Choroid plexus epithelial cell (primary cell): Measurements from ENCODE around the gene CD1B.
A peak's percentile ranks its signal among the peaks of the same experiment; 100 is the strongest.

Source experiments
- DNase-seq: peaks from one replicate; pipeline ENCODE4 v3.0.0-alpha.2; 2010; ENCODE audit warnings: low read depth
- H3K4me3 ChIP-seq: 2 replicates; pipeline ENCODE4 v1.5.1; 2011; ENCODE audit warnings: low read depth, mild to moderate bottlenecking, control low read depth, low read length, moderate library complexity
- TF ChIP-seq, protein P1 (sequence below): conservative IDR thresholded peaks from 2 replicates; pipeline ENCODE4 v1.5.1; 2011; ENCODE audit warnings: low read depth, mild to moderate bottlenecking, control low read depth, inconsistent platforms, low read length, moderate library complexity

CD1B gene

GRCh38 chr1:158334526-158335212 lies 3.3 kb upstream of the CD1B start:
- DNase-seq: no peak
- no peak overlapping the region for H3K4me3 ChIP-seq
- TF ChIP-seq, protein P1, sequence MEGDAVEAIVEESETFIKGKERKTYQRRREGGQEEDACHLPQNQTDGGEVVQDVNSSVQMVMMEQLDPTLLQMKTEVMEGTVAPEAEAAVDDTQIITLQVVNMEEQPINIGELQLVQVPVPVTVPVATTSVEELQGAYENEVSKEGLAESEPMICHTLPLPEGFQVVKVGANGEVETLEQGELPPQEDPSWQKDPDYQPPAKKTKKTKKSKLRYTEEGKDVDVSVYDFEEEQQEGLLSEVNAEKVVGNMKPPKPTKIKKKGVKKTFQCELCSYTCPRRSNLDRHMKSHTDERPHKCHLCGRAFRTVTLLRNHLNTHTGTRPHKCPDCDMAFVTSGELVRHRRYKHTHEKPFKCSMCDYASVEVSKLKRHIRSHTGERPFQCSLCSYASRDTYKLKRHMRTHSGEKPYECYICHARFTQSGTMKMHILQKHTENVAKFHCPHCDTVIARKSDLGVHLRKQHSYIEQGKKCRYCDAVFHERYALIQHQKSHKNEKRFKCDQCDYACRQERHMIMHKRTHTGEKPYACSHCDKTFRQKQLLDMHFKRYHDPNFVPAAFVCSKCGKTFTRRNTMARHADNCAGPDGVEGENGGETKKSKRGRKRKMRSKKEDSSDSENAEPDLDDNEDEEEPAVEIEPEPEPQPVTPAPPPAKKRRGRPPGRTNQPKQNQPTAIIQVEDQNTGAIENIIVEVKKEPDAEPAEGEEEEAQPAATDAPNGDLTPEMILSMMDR: no peak

DNA sequence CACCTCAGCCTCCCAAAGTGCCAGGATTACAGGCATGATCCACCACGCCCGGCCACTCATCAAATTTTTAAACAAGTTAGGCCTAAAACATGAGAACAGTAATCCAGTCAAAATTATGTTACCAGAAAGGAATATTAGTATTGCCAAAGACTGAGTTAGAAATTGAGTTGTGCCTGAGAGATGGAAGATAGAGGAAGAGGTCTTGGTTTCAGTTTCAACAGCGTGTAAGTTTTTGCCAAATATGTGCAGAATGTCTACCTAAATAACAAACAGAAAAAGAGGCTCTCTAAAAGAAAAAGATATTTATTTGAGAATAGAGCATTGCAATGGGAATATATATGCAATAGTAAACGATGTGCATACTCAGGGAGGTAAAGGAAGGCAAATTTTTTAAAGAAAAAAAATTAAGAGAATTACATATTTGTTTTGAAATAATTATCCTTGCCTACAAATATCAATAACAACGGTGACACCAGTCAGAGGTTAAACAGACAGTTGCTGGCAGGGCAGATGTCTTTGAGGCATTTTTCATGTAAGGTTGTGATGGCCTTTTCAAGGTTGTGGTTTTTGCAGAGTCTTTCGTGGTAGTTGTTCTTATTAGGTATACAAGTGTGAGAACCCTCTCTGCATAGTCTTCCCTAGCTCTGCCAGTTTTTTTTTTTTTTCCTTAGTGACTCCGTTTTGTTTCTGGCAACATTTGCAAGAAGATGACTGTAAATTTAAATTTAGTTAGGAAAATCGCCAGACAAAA lies 2.2 kb upstream of the CD1B start:
- TF ChIP-seq, protein P1: no peak
- DNase-seq: no peak
- H3K4me3 ChIP-seq: no peak overlapping the region

DNA sequence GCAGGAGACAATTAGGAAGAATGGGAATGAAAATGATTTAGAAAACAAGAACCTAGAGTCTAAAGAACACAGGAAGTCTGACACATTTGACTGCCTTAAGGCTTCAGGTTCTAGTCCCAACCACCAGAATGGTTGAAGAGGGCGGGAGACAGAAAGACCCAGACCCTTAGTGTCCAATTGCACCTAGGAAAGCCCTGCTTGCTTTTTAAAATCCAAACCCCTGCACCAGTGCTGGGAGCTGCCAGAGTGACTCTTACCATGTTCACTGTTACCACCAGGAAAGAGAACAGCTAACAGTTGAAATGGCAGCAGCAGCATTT lies 265 bp downstream of the CD1B start:
- no peak for DNase-seq
- TF ChIP-seq, protein P1: no peak
- no peak overlapping the region for H3K4me3 ChIP-seq

DNA sequence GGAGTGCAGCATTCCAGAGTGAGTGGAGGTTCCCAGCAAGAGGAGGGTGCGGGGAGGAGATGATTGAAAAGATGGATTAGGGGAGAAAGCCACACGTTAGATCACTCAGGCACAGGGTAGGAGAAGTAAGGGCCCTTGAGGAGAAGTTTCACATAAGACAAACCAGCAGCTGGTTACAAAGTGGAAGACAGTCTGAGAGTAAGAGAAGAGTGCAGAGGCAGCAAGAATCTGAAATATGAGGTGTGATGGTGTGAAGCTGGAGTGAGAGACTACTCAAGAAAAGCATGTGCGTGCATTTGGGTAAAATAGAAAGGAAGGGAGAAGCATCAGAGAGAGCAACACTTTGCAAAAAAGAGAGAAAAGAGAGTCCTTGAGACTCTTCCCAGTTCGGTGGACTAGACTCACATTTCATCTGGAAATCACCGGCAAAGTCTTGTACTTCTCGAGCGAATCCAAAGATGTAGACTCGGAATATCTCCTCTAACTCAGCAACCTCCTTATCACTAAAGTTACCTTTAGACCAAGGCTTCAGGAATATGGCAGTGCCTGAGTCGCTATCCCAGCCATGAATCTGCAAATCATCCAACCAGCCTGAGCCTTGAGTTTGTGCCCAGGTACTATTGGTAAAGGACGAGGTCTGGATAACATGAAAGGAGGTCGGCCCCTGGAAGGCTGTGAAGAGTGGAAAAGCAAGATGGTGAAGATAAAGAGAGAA lies 783 bp downstream of the CD1B start:
- DNase-seq: no peak
- H3K4me3 ChIP-seq: no peak overlapping the region
- TF ChIP-seq, protein P1: no peak

- DNase-seq: peak; percentile 1
- TF ChIP-seq, protein P1: peak; percentile 7
Measured at GRCh38 chr1:158329733-158330132, 1.6 kb downstream of the CD1B start.

DNA sequence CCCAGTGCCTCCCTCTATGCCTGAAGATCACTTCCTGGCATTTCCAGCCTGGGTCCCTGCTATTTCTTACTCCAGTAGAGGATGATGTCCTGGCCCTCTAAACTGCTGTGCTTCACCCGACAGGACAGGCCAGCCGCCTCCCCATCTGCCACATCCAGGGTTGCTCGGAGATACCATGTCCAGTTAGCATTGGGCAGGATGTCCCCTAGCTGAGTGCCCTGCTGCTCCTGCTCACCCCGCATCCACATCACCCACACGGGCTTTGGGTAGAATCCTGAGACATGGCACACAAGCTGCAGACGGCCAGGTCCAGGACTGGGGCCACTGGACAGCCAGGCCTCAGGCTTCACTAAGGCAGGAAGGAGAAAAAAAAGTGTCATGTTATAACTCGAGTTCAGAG lies 2.0 kb downstream of the CD1B start:
- no peak for DNase-seq
- H3K4me3 ChIP-seq: no peak overlapping the region
- TF ChIP-seq, protein P1: no peak

More at GRCh38 chr1:158329733-158330132, 1.6 kb downstream of the CD1B start:
- H3K4me3 ChIP-seq: no peak overlapping the region

DNA sequence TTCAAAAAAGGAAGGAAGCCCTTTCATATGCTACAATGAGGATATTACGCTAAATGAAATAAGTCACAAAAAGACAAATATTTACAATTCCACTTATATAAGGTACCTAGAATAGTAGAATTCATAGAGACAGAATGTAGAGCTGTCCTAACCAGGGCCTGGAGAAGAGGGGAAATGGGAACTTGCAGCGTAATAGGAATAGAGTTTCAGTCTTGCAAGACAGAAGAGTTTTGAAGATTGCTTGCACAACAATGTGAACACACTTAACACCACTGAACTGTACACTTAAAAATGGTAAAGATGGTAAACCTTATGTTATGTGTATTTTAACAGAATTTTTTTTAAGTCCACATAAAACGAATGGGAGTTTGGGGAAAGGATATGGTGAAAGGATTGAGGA lies 2.9 kb downstream of the CD1B start:
- TF ChIP-seq, protein P1: no peak
- DNase-seq: no peak
- H3K4me3 ChIP-seq: no peak overlapping the region
